ENCODE results near the gene EEFSEC. TPM values are rescaled to one million over a fixed set of nuclear protein-coding genes. Genes with fewer than 3 reads are reported as not detected.

The EEFSEC gene
- total and polyA plus RNA-seq, 2 of the 8 experiments (the other 6 are each of a cell fraction or from before 2014, with no cell fraction given) = 13.1 to 19.8 TPM

DNA sequence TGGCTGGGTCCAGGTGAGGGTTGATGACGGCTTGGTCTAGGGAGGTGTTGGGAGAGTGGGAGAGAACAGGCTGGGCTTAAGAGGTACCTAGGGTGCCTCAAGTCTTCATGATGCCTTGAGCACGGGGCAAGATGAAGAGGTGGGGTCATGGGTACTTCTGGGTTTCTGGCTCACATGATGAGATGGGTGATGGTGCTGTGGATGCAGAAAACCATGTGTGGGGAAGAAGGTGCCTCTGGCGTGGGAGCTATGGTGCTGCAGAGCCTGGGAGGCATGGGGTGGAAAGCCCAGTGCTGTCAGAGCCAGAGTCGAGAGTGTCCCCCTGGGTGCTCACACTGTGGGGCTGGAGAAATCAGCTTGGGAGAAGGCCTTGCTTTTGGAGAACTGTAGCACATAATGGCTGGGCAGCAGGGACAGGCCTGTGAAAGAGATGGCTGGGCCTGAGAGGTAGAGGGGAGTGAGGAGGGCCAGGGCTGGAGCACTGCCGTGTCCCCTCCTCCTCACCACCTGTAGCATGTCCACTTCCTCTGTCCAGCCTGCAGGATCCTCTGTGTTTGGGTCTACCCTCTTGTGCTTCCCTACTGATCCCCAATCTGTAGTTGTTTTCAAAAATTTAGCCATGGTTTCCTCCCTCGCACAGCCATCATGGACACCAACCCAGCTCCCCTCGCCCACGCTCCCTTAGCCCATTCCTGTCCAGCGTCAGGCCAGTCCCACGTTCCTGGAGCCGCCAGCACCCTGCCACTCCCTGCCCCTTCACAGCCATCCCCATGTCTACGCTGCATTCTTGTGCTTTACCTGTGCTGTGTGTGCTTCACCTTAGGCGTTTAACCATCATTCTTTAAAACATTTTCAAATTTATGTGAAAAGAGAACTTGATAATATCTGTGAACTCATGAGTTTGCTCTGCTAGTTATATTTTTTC, 132.0 kb downstream of the EEFSEC start:
- no peak overlapping the region for H3K56ac ChIP-seq (replicated peaks; ENCODE audit: insufficient read length, low read depth, low read length)
- H3K9ac ChIP-seq (replicated peaks in 1 of 4; ENCODE audit: extremely low read depth in 1 of 4, low read depth in 3 of 4, low read length in 3 of 4) = no peak overlapping the region
- no peak overlapping the region for H2AK5ac ChIP-seq (ENCODE audit: low read depth, low read length)
- H4K8ac ChIP-seq (ENCODE audit: extremely low read depth, insufficient read depth, low read length) = no peak overlapping the region; the same call in 1 of the 2 replicates
- DNase-seq (ENCODE audit: low read depth in 1 of 2, low spot score in 2 of 2) (peak in 1 of 2 experiments; percentile 33), FAIRE-seq (no peak)
- 0 out of 2 replicates have a peak overlapping the region, but pooled peaks have one; percentile 14 for H2BK5ac ChIP-seq (ENCODE audit: low read depth, low read length)
- no peak overlapping the region for H4K5ac ChIP-seq (ENCODE audit: insufficient read length, low read depth, low read length)
- H3K4me2 ChIP-seq (ENCODE audit: insufficient read depth in 1 of 2, low read depth in 2 of 2, low read length in 2 of 2) = no peak overlapping the region
- no peaks in the 10 kb centered on the region for H3K9me3 ChIP-seq (ENCODE audit: insufficient read depth in 2 of 2, low read depth in 1 of 2, low read length in 1 of 2)
- H2BK120ac ChIP-seq (replicated peaks; ENCODE audit: low read depth, low read length) = no peak overlapping the region
- no peak overlapping the region for H2AFZ ChIP-seq (ENCODE audit: low read length)
- ChIA-PET POLR2A (ENCODE audit: partially characterized antibody) (interaction anchor here (0.8 kb wide), 1 partner anchor 115 kb away, joined by 3 read pairs; no protein-coding TSS in a partner anchor), CTCF (ENCODE audit: partially characterized antibody) (interaction anchor here (0.7 to 3.8 kb wide), 6 partner anchors 11 to 56 kb away, joined by 3 to 22 read pairs (median 4); no protein-coding TSS in a partner anchor)
- H4K20me1 ChIP-seq (replicated peaks in 1 of 2; ENCODE audit: control insufficient read depth in 1 of 2, insufficient read depth in 2 of 2, low read length in 2 of 2) = no peaks in the 10 kb centered on the region
- H3K36me3 ChIP-seq (ENCODE audit: control insufficient read depth in 2 of 4, insufficient read depth in 4 of 4, low read length in 3 of 4) = no peaks in the 10 kb centered on the region; a peak in 1 of 8 replicates
- peaks cover 0 to 9% (median 5%) of the 10 kb centered on the region in 4 experiments; a peak in 3 of 7 replicates for H3K27me3 ChIP-seq (replicated peaks in 1 of 4; ENCODE audit: control insufficient read depth in 3 of 4, extremely low read depth in 1 of 4, insufficient read depth in 3 of 4, low read length in 3 of 4)
- H3K4me1 ChIP-seq (replicated peaks in 1 of 4; ENCODE audit: control insufficient read depth in 3 of 4, insufficient read depth in 4 of 4, low read length in 3 of 4) = peaks cover 15 to 43% (median 28%) of the 10 kb centered on the region in 4 experiments
- H2BK20ac ChIP-seq (ENCODE audit: low read length) = no peak overlapping the region
- H3K4me3 ChIP-seq (ENCODE audit: extremely low read depth in 1 of 4, insufficient read depth in 2 of 4, low read depth in 3 of 4, low read length in 4 of 4) = no peak overlapping the region
- peak overlapping the region; percentile 76 for H2BK15ac ChIP-seq (ENCODE audit: low read length)
- no peaks in the 10 kb centered on the region for H3K79me2 ChIP-seq (ENCODE audit: control insufficient read depth in 1 of 2, insufficient read depth in 2 of 2, low read length in 2 of 2)
- H3K14ac ChIP-seq (ENCODE audit: insufficient read length) = no peak overlapping the region
- no peaks in the 10 kb centered on the region for H3K79me1 ChIP-seq (ENCODE audit: low read depth, low read length)
- H3K4ac ChIP-seq (replicated peaks; ENCODE audit: insufficient read length, low read depth, low read length) = no peak overlapping the region
- 92% methylated on average over 13 of the region's 13 CpGs; no CpG with 5 or more reads in 1 of the 2 experiments for WGBS, 2 experiments (ENCODE audit: extremely low coverage in 1 of 2, insufficient coverage in 1 of 2, insufficient read length in 1 of 2, insufficient replicate concordance in 2 of 2, low coverage in 1 of 2, low lambda C conversion rate in 2 of 2, missing lambda C conversion rate in 1 of 2)
- H3K18ac ChIP-seq (ENCODE audit: extremely low read depth, low read length) = no peak overlapping the region
- H3K23ac ChIP-seq (ENCODE audit: insufficient read length) = no peak overlapping the region
- H4K91ac ChIP-seq (replicated peaks; ENCODE audit: insufficient read length, low read length) = no peak overlapping the region
- H2BK12ac ChIP-seq (ENCODE audit: low read depth, low read length) = no peak overlapping the region
- H3K27ac ChIP-seq (ENCODE audit: low read depth, low read length) = no peak overlapping the region
- no peaks in the 10 kb centered on the region for H3K23me2 ChIP-seq (ENCODE audit: low read depth, low read length)
